Activated T-cell treated with anti-CD3 and anti-CD28 coated beads, Interleukin-2, amount 50 U/mL, for 1 hour (primary cell): Measurements from ENCODE around the gene NELFA.

Experiments
- DNase-seq: peaks from one replicate; pipeline ENCODE4 v3.0.0-alpha.2; 2020

NELFA gene

DNA sequence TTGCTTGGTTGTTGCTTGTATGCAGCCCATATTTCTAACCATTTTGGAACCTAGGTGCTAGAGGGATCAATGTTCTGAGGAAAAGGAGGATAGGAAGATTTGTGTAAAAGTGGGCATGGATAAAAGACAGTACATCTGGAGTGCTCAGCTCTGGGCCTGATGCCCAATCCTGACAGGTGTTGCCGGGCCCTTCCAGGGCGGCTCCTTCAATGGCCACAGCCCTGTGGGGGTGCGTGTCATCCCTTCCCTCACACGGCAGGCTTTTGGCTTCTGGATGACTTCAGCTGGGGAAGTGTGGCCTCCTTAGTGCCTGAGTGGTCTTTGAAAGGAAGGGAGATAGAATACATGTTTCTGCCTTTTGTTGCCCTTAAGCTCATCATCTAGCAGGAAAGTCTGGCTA is 47.2 kb downstream of the NELFA start:
- no peak for DNase-seq

DNA sequence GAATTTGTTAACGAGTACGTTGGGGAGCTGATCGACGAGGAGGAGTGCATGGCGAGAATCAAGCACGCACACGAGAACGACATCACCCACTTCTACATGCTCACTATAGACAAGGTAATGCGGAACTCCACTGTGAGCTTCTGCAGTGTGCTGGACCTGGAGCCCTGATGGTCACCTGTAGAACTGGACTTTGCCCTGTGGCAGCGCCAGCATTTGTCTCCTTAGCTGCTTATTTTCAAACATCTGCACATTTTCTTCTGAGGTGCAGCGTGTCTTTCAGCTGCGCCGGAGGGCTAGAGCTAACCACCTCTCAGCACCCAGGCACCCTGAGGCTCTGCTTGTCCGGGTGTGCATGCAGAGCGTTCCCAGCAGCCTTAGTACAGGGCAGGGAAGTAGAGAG is 47.7 kb downstream of the NELFA start:
- no peak for DNase-seq

DNA sequence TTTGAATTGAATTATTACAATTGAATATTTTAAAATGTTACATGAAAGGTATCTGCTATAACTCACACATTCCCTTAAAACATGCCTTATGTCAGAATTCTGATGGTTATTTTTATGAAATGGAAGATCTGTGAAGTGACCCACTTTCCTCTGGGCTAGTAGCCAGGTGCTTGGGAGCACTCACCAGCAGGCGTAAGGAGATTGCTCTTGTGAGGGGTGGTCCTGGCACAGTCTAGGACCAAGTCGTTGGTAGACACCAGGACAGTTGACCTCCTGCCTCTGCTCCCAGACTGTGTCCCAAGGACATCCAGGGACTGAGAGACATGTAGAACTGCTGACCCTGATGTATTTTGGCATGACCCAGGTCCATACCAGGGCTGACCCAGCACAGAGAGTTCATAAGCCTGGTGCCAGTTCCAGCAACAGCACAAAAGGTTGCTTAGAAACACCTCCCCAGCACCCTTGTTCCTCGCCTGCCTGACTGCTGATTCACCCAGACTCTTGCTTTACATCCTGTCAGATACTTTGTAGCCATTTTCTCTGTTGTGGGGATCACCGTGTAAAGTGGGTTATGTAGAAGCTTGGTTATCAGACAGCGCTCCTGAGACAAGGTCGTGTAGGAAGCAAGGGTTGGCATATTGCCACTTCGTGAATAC is 48.5 kb downstream of the NELFA start:
- no peak for DNase-seq

DNA sequence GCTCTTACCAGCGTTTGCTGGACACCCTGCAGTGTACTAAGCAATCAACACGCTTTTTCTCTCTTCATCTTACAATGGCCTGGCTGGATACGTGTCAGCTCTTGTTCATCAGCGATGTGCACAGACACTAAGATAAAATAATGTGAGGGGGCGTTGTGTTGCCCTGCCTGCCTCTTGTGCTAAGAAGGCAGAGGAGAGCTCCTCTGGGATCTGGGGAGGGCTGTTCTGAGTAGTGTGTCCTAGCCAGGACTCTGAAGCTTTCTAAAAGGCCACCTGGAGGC is 49.7 kb downstream of the NELFA start:
- no peak for DNase-seq

DNA sequence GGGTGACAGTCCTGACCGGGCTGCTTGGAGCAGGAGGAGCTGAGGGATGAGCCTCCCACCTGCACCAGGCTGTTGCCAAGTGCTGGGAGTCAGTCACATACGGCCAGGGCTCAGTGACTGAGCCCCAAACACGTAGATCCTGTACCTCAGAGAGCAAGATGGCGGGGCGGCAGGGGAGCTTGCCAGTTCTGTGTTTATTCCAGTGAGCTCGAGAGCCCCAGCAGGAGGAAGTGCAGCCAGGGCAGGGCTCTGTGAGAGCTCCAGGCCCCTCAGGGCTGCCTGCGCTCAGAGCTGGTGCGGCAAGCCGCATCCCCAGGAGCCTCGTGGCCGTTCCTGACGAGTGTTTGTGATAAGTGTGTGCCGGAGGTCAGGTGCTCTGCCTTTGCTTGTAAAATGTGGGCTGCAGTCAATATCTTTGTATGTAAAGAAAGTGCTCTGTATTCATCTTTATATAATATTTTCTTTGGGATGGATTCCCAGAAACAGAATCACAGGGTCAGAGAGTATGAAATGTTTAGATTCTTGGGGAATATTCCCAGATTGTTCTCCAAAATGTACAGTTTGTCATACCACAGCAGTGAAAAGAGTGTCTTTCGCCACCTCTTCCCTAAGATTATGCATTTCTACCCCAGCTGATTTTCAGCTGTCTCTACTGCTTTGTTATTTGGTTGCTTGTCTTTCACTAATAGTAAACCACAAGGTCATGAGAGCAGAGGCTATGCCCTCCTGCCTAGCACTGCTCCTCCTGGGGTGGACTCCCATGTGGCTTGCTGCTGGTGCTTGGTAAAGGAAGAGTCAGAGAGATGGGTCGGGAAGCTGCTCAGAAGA is 50.3 kb downstream of the NELFA start:
- DNase-seq: no peak

DNA sequence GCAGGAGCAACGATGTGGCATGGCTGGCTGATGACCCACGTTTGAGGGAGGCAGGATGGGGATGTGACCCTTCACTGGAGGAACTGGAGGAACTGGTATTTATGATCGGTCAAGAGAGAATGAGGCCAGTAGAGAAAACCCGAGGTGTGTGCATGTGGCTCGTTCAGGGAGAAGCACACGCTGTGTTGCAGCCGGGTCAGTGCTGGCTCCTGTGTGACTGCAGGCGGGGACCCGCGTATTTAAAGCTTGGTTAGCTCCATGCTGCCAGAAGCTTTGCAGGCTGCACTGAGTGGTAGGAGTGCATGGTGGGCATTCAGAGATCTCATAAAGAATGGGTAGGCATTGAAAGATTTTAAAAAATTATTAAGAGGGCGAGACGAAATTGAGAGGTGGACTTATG is 52.1 kb downstream of the NELFA start:
- no peak for DNase-seq

DNA sequence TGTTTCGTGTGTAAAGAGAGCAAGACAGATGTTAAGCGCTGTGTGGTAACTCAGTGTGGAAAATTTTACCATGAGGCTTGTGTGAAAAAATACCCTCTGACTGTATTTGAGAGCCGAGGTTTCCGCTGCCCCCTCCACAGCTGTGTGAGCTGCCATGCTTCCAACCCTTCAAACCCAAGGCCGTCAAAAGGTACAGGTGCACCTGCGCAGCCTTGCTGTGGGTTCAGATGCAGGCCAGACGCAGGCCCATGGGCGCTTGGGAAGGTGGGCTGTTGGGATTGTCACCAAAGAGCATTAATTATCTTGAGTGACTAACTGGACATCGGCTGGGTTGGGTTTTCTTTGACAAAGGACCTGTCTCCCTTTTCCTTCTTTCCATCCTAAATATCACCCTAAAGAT is 55.4 kb downstream of the NELFA start:
- DNase-seq: no peak

DNA sequence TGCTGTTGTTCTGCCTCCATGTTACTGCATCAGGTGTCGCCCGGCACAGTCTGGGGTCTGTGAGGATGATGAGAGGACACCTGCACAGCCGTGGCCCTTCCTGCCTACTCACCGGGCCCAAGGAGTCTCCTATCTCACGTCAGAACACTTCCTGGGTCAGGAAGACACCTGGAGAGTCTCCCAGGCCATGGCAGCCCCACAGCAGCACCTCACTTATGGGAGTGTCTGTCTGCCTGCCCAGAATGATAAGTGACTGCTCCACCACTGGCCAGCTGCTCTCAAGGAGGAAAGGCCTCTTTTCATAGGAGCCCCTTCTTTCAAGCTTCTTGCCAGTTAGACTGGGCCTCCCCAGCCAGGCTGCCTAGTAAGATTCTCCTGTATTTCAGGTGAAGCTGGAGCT is 56.1 kb downstream of the NELFA start:
- no peak for DNase-seq

DNA sequence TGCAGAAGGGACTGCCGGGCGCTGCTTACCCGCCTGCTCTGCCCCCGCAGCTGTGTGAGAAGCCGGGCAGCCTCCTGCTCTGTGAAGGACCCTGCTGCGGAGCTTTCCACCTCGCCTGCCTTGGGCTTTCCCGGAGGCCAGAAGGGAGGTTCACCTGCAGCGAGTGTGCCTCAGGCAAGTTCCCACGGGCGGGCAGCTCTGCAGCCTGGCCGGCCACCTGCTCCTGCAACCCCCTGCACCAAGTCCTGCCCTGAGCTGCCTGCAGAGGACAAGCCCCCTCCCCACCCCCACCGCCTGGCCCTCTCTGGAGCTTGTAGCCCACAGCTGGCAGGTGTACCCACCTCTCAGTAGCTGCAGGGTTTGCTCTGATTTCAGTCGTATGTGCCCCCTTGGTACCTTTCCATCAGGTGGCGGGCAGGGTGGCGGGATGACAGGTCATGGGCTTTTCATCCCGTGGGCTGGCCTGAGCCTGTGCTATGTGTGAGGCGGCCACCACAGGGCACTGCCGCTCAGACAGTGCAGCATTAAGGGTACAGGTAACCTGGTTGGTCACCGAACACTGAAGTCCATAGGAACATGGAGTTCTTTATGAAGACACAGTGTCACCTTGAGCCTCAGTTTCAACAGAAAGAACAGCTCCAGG is 56.6 kb downstream of the NELFA start:
- DNase-seq: no peak

DNA sequence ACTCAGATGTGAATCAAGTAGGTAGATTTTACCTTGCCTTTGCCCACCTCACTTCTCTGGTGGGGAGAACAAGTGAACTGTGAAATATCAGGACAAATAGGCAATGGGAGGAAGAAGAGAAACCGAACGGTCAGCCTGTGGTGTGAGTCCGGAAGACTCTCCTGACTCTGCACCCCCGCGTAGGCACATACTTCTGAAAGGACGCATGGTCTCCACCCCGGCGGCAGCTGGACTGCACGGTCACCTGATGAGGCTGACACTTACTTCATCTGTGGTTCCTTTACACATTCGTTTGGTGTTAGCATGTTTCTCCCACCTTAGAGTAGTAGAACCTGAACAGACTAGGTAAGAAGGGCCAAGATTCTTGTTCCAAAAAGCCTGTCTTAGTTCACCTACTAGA is 58.4 kb downstream of the NELFA start:
- DNase-seq: no peak

DNA sequence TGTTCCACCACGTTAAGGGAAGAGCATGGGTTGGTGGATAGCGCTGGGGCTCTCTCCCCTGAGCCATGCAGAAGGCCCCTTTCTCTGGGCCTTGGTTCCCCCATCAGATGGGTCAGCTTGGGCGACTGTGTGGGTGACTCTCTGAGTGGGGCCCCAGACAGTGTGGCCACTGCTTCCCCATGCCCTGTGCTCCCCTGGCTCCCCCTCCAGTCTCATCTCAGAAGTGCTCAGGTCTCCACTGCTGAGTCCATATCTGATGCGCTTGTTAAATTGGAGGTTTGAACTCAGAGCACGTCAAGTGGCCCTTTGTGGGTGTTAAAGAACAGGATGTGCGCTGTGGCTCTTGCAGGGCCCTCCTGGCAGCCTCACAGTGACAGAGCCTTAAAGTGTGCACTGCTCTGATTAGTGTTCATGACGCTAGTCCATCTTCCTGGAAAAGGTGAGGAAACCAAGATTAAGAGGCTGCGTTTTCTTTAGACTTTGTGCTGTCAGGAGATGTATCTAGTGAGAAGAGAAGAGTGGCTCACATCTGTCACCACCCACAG is 59.8 kb downstream of the NELFA start:
- DNase-seq: no peak

DNA sequence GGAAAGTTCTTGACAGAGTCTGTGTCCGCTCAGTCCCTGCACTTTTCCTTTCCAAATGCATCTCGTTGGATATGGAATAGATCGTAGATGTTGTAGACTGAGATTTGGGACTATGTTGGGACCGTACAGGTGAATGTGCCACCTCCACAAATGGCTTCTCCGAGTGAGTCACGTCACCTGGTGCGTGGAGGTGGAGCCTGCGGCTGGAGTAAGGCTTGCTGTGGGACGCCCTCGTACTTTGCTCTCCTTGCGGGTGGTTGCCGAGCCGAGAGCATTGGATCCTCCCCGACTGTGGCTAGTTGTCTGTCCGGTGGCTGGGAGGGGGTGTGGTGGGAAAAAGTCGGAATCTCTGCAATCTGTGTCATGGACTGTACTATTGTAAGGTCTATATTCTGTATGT is 60.5 kb downstream of the NELFA start:
- DNase-seq: no peak

DNA sequence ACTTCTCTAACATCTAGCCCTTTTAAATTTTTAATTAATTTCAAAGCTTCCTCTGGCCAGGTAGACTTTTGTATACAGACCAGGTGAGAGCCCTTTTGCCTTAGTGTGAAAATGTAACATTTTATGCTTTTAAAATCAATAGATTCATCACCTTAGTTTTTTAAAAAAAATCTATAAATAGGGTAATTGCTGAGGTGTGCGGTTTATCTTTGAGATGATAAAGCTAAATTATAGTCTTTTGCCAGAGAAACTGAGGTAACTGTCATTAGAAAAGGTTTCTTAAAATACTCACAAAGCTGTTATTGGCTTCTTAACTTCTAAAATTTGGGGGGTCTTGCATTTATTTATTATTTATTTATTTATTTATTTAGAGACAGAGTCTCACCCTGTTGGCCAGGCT is 62.9 kb downstream of the NELFA start:
- DNase-seq: no peak

DNA sequence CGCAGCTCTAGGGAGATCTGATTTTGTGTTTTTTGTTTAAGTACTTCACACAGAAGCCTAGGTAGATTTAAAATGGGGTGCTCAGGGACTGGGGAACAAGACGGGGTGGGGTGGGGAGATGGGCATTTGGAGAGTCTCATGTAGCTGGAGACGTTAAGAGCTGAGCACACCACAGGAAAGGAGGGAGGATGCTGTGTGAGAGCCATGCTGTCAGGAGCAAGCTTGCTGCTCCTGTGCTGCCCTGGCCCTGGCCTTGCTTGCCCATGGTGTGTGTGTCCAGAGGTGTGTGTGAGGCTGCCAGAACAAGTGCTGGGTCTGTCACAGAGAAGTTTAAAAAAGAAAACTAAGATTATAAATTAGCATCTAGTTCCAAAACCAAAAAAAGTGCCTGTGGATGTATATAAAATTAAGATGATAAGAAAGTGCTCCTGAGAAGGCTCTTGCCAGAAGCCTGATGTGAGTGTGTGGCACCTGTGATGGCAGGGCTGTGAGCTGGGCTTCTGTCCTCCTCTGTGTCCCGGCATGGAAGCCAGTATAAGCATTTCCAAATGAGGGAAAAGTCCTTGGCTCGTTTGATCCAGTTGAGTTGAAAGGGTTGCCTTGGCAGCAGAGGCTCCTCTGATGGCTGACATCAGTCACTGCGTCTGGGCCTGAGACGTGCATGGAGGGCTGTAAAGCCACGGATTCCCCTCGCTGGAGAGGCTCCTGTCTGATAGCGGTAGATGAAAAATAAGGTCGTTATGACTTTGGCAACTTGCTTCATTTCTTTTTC is 63.5 kb downstream of the NELFA start:
- no peak for DNase-seq

DNA sequence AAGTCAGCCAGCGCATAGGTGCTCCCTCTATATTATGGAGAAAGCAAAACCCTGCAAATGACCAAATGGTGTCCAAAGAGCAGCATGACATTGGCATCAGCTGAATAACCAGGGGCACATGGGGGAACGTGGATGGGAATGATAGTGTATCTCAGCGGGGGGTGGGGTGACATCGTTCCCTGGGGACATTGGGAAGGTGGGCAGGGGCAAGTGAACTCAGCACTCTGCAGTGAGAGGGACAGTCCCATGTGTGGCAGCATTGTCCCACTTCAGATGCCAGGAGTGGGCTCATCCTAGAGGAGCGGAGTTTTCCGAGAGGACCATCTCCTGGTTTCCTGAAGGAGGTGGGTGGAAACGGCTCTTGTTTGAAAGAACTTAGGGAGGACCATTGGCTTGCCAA is 64.8 kb downstream of the NELFA start:
- no peak for DNase-seq

DNA sequence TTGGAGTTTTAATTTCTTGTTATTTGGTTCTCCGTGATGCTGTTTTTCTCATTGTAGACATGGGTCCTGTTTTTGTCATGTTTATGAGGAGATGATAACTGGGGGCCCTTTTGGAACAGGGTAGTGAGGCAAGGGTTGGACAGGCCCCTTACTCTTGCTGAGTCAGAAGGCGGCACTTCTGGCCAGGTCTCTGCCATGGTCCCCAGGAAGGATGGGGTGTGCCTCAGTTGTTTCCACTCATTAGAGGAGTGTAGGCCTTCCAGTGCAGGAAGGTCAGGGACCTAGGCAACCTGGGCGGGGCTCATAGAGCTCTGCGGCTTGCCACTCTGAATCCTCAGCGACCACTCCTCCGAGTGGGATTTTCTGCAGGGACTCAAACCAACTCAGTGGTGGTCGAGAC is 68.2 kb downstream of the NELFA start:
- DNase-seq: no peak

DNA sequence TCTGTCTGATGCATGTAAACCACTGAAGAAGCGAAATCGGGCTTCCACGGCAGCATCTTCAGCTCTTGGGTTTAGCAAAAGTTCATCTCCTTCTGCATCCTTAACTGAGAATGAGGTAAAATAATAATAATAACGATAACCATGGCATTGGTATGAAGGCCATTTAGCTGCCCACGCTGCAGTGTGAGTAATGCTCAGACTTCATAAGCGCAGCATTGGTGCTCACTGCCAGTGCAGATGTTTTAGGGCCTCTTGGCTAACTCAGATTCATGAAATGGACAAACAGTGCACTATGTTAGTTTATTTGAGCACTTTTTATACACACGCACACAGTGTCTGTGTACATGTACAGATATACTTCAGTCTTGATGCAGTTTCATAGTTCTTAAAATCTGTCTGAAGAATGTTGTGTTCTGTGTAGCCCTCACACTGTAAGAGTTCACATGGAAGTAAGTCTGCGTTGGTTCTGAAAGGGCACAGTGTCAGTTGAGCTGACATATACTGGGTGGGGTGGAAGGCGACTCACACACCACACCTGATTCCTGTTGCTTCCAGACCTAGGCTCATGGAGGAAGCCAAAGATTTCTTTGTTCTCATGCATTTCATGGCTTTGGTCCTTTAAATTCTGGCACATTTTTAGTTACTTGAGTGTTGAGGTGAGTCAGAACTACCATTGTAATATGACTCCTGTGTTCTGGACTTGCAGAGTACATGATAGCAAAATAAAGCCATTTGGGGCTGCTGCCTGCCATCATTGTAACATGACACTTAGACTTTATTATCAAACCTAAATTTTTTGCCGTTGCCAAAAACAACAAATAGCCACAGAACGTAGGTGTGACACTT is 68.9 kb downstream of the NELFA start:
- DNase-seq: no peak

DNA sequence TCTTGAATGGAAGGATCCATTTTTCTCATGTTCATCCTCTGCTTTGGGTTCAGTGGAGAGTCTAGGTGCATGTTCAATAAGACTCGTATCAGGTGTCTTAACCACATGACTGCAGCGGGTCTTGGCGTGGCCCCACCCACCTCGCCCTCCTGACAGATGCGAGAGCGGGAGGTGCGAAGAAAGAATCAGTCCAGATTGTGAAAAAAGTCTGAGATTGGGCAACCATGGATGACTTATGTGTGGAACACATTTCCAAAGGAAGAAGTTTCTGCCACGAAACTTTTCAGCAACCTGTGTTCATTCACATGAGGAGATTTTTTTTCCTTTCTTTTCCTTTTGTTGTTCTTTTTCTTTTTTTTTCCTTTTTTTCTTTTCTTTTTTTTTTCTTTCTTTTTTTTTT is 70.7 kb downstream of the NELFA start:
- DNase-seq: no peak

DNA sequence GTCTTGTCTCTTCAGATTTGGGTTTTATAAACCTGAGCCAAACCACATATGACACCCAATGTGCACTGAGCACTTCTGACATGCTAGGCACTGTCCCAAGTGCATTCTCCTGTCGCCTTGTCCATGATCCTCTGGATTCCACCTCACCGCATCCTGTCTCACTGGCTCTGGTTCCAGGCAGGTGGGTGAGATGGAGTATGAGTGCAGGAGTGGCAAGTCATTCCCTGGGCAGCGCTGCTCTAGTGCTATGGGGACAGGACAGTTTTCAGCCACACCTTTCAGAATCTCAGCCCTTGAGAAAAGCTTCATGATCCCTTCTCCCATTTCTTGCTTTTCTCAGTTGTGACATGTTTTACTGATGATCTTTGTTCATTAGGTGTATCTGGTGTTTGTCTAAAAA is 71.2 kb downstream of the NELFA start:
- DNase-seq: no peak

DNA sequence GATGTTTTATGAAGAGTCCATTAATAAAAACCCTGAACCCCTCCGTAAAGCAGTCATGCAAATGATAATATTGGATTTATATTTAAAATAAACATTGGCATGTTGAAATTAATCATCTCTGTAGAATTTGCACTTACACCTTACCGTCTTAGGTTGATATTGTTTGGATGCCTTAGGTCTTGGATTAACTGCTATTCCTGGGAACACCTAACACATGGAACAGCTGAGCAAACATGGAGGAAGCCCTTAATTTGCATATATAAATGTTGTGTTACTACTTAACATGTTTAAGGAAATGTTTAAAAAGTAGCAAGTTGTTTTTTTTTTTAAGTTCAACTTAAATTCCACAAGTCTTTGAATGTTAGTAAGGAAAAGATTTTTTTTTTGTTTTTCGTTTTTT is 75.1 kb downstream of the NELFA start:
- DNase-seq: no peak

DNA sequence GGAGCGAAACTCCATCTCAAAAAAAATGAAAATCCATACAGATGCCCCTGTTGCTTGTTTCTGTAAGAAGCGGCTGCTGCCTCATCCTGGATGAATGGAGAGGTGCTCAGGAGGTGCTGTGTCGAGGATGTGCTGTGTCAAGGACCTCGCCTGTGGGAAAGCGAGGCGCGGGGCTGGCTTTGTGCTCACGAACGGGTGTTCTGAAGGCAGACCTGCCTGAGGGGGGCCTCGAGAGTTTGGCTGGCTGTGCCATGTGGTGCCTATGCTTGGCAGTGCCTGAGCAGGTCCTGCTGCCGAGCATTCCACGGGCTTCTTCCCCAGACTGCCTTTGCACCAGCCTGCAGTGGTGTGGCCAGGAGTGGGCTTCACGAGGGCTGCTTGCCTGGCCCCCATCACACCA is 76.0 kb downstream of the NELFA start:
- no peak for DNase-seq
